AG04450 (cell line): ENCODE results near the gene EBF3. TPM values are rescaled to one million over a fixed set of nuclear protein-coding genes. Genes with fewer than 3 reads are reported as not detected.

Experiments used
- CTCF ChIA-PET: fragments of 300-600, 350-600 bp; formaldehyde crosslinking; extraction: SDS; loops from one replicate; lab custom pipeline; 2022; ENCODE audit warnings: antibody characterized with exemption, inconsistent platforms; lab: Charles Lee
- POLR2A ChIA-PET: fragments of 350-600 bp; formaldehyde crosslinking; extraction: SDS; loops from one replicate; lab custom pipeline; 2021; ENCODE audit warnings: antibody characterized with exemption, inconsistent platforms; lab: Yijun Ruan, JAX
- DNase-seq: peaks from one replicate; pipeline ENCODE4 v3.0.0-alpha.2; 2011; ENCODE audit warnings: low read depth, low spot score
- H3K27ac ChIP-seq: one replicate; pipeline ENCODE4 v1.5.1; 2012; ENCODE audit warnings: low read depth, low read length, control low read depth
- H3K27me3 ChIP-seq: one replicate; pipeline ENCODE4 v1.6.0; 2012; ENCODE audit warnings: low read length; ENCODE audit not compliant: control insufficient read depth, insufficient read depth
- H3K4me3 ChIP-seq: 2 replicates; pipeline ENCODE4 v1.5.1; 2011; ENCODE audit warnings: mild to moderate bottlenecking, low read depth, low read length, control low read depth
- H3K9me3 ChIP-seq: 2 replicates; pipeline ENCODE4 v1.5.1; 2012; ENCODE audit warnings: low read length; ENCODE audit not compliant: control insufficient read depth, insufficient read depth
- polyA plus RNA-seq: library from polyadenylated mRNA; depleted of rRNA; stranded (reverse); fragments of >200 nt; gene quantifications from 2 replicates; pipeline ENCODE4 v1.2.3, GENCODE V29; 2011
- TF ChIP-seq, protein P1 (sequence below): IDR thresholded peaks from 2 replicates; pipeline ENCODE4 v1.5.1; 2011; ENCODE audit warnings: low read depth, low read length, control low read depth, inconsistent platforms

The EBF3 gene
- polyA plus RNA-seq, 1 experiment: 0.01 TPM

DNA sequence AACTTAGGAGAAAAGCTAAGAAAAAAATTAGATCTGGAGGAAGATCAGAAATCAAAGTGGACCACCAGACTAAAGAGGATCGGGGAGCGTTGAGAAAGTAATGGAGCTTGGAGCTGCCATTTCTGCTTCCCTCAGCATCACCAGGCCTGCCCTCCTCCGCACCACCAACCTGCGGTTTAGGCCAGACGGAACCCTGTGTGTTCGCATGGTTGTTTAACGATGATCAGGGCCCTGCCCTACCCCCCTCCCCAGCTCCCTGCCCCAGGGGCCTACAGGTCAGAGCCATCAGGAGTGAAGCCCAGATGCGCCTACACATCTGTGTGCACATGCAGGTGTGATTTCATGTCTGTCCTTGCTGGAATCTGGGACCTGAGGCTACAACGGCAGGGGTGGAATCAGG lies 45.7 kb downstream of the EBF3 start:
- TF ChIP-seq, protein P1, sequence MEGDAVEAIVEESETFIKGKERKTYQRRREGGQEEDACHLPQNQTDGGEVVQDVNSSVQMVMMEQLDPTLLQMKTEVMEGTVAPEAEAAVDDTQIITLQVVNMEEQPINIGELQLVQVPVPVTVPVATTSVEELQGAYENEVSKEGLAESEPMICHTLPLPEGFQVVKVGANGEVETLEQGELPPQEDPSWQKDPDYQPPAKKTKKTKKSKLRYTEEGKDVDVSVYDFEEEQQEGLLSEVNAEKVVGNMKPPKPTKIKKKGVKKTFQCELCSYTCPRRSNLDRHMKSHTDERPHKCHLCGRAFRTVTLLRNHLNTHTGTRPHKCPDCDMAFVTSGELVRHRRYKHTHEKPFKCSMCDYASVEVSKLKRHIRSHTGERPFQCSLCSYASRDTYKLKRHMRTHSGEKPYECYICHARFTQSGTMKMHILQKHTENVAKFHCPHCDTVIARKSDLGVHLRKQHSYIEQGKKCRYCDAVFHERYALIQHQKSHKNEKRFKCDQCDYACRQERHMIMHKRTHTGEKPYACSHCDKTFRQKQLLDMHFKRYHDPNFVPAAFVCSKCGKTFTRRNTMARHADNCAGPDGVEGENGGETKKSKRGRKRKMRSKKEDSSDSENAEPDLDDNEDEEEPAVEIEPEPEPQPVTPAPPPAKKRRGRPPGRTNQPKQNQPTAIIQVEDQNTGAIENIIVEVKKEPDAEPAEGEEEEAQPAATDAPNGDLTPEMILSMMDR: no peak
- ChIA-PET CTCF (no interaction called here), POLR2A (no interaction called here)
- Histone ChIP-seq H3K9me3 (peaks cover 64% of the 10 kb centered on the region), H3K27me3 (no peaks in the 10 kb centered on the region), H3K4me3 (no peak overlapping the region), H3K27ac (no peak overlapping the region)
- DNase-seq: no peak

DNA sequence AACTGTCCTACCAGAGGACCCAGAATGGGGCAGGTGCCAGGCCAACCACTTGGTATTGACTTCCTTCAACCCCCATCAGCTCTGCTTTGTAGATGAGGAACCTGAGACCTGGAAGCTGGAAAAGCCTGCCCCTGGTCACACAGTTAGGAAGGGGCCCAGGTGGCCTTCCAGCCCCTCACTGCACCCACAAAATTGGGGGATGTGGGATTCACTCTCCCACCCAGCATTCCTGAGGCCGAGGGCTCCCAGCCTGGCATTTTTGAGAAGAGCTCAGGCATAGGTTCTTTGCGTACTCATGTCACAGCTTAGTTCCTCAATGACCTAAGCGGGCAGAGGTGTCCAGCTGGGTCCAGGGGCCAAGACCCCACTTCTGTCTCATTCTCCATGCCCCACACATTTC lies 46.1 kb downstream of the EBF3 start:
- POLR2A ChIA-PET: no interaction called here
- TF ChIP-seq, protein P1: no peak

DNA sequence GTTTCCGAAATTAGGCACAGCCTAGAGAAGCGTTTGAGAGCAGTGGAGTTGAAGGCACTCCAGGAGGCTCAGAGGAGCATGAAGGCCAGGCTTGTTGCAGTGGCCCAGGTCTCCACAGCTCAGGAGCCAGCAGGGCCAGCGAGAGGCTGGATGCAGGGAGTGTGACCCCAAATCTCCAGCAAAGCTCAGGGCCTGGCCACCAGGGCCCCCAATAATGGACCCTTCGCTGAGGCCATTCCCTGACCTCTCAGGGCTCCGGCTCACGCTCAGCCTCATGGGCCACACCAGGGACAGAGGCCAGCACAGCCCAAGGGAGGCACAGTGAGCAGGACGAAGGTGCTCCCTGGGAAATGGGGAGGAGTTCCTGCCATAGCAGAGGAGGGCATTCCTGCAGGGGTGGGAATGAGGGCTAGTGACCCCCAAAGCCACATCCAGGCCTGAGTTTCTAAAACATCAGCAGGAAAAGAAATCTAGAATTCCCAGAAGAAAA lies 47.5 kb downstream of the EBF3 start:
- H3K27ac ChIP-seq: no peak overlapping the region
- TF ChIP-seq, protein P1: no peak
- ChIA-PET CTCF (no interaction called here), POLR2A (no interaction called here)
- H3K4me3 ChIP-seq: no peak overlapping the region
- H3K9me3 ChIP-seq: peaks cover 54% of the 10 kb centered on the region
- H3K27me3 ChIP-seq: no peaks in the 10 kb centered on the region
- DNase-seq: no peak

More for the DNA sequence above, 46.1 kb downstream of the EBF3 start:
- DNase-seq: no peak
- Histone ChIP-seq H3K9me3 (peaks cover 66% of the 10 kb centered on the region), H3K27ac (no peak overlapping the region), H3K27me3 (no peaks in the 10 kb centered on the region), H3K4me3 (no peak overlapping the region)
- CTCF ChIA-PET: no interaction called here

DNA sequence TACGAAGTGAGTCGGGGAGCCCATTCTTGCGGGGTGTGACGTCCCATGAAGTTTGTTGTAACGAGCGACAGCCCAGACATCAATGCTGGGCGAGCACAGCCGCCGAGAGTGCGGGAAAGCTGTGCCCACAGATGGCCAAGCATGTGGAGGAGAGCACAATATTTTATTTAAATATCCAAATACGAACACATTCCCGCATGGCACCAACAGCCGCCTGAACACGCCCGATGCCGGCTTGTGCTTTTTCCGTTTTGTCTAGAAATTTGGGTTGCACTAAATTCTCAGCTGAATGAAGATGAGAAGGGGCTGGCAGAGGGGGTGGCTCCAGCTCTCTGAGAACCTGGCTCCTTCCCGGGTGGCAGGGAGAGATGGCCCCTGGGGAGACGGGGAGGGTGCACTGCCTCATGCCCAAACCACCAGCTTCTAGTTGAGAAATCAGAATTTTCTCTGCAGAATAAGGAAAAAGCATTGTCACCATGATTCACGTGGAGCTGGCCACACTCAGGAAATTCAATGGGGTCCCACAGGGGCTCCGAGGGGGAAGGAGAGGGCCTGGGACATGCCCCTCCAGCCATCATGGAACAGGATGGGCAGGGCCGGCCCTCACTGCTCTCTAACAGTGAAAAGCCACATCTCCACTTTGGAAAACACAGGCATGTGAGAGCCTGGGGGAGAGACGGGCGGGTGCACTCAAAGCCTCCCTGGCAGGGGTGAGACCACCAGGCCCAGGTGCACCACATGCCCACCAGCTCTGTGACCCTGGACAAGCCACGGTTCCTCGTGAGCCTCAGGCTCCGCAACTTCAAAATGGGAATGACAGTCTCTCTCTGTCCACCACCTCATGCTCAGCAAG lies 48.3 kb downstream of the EBF3 start:
- peaks cover 51% of the 10 kb centered on the region for H3K9me3 ChIP-seq
- no peak for DNase-seq
- H3K4me3 ChIP-seq: no peak overlapping the region
- no peak overlapping the region for H3K27ac ChIP-seq
- POLR2A ChIA-PET: no interaction called here
- H3K27me3 ChIP-seq: no peaks in the 10 kb centered on the region
- TF ChIP-seq, protein P1: no peak
- CTCF ChIA-PET: no interaction called here

DNA sequence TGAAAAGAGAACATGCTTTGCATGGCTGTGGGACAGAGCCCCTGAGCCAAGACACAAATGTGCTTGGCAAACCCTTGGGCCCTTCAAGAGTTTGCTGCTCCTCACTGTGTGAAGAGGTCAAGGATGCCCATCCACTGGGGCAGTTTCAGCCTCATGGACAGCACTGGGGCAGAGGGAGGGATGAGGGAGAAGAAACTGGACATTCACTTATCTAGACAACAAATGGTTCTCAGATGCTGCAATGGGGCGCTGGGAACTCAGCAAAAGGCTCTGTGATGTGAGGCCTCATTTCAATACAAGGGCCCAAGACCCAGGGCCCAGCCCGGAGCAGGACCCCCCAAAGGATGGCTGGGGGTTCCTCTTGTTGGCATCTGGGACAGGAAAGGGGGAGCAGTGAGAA lies 49.1 kb downstream of the EBF3 start:
- peaks cover 46% of the 10 kb centered on the region for H3K9me3 ChIP-seq
- H3K4me3 ChIP-seq: no peak overlapping the region
- H3K27me3 ChIP-seq: no peaks in the 10 kb centered on the region
- ChIA-PET CTCF (no interaction called here), POLR2A (no interaction called here)
- H3K27ac ChIP-seq: no peak overlapping the region
- TF ChIP-seq, protein P1: no peak
- no peak for DNase-seq
